A549 (cell line): Measurements from ENCODE around the gene OSBPL6. TPM values are rescaled to one million over a fixed set of nuclear protein-coding genes. Genes with fewer than 3 reads are reported as not detected.
A peak's percentile ranks its signal among the peaks of the same experiment; 100 is the strongest.

Experiments used
- BCL3 ChIP-seq: fragments of >200 bp; sonication (Bioruptor Twin); formaldehyde crosslinking; IDR thresholded peaks from 3 replicates; pipeline ENCODE4 v1.6.1; 2016
- CBX2 ChIP-seq: fragments of 200-600 bp; sonication (generic); IDR thresholded peaks from 2 replicates; pipeline ENCODE4 v1.6.1; 2016; ENCODE audit warnings: low read depth, mild to moderate bottlenecking, borderline replicate concordance
- CHD4 ChIP-seq: fragments of 200-600 bp; sonication (generic); IDR thresholded peaks from 2 replicates; pipeline ENCODE4 v1.6.1; 2016; ENCODE audit warnings: antibody characterized with exemption, mild to moderate bottlenecking, borderline replicate concordance
- E2F6 ChIP-seq: IDR thresholded peaks from 2 replicates; pipeline ENCODE4 v1.6.1; 2012; ENCODE audit warnings: low read depth, borderline replicate concordance
- EHF ChIP-seq: fragments of 250-450 bp; sonication (Bioruptor Pico); IDR thresholded peaks from 2 replicates; pipeline ENCODE4 v1.5.0; 2020; ENCODE audit warnings: mild to moderate bottlenecking
- ESRRA ChIP-seq: fragments of 150-350 bp; IDR thresholded peaks from 2 replicates; pipeline ENCODE4 v1.6.1; 2014; ENCODE audit warnings: mild to moderate bottlenecking, low read length, borderline replicate concordance
- FOSB ChIP-seq: fragments of 250-450 bp; sonication (Bioruptor Pico); IDR thresholded peaks from 2 replicates; pipeline ENCODE4 v1.5.0; 2020; ENCODE audit warnings: mild to moderate bottlenecking, moderate library complexity
- HDAC2 ChIP-seq: fragments of 200-600 bp; sonication (generic); IDR thresholded peaks from 2 replicates; pipeline ENCODE4 v1.6.1; 2016
- HEYL ChIP-seq: fragments of 250-450 bp; sonication (Bioruptor Pico); IDR thresholded peaks from 2 replicates; pipeline ENCODE4 v1.8.0; 2021; ENCODE audit warnings: mild to moderate bottlenecking, moderate library complexity
- HOXA7 ChIP-seq: fragments of 250-450 bp; sonication (Bioruptor Pico); IDR thresholded peaks from 2 replicates; pipeline ENCODE4 v1.5.0; 2020; ENCODE audit warnings: mild to moderate bottlenecking, moderate library complexity
- MAFK ChIP-seq: fragments of 450-650 bp; IDR thresholded peaks from 2 replicates; pipeline ENCODE4 v1.6.1; 2014; ENCODE audit not compliant: partially characterized antibody
- MAZ ChIP-seq: fragments of 150-350 bp; IDR thresholded peaks from 2 replicates; pipeline ENCODE4 v1.6.1; 2014; ENCODE audit warnings: antibody characterized with exemption, low read depth, low read length, borderline replicate concordance
- NFE2L2 ChIP-seq: fragments of 150-350 bp; conservative IDR thresholded peaks from 2 replicates; pipeline ENCODE4 v1.6.1; 2014; ENCODE audit warnings: low read length
- PHF8 ChIP-seq: fragments of 200-600 bp; sonication (generic); IDR thresholded peaks from 2 replicates; pipeline ENCODE4 v1.6.1; 2016; ENCODE audit warnings: low read depth, mild to moderate bottlenecking, antibody characterized with exemption, moderate library complexity, borderline replicate concordance
- POLR2A ChIP-seq: IDR thresholded peaks from 2 replicates; pipeline ENCODE4 v1.6.1; 2012; ENCODE audit warnings: mild to moderate bottlenecking, low read length
- POLR2AphosphoS2 ChIP-seq: conservative IDR thresholded peaks from 2 replicates; pipeline ENCODE4 v1.6.1; 2012; ENCODE audit warnings: low read length, improper control_type of control experiment, inconsistent platforms
- RAD21 ChIP-seq, 2 experiments: fragments of >200 bp in 1 of 2; sonication (Bioruptor Twin) in 1 of 2; formaldehyde crosslinking in 1 of 2; IDR thresholded peaks in 1 of 2; conservative IDR thresholded peaks in 1 of 2; 2 replicates in 1 of 2; 3 replicates in 1 of 2; pipeline ENCODE4 v1.6.1; 2012 to 2018; ENCODE audit warnings: inconsistent platforms in 1 of 2
- RARB ChIP-seq: fragments of 250-450 bp; sonication (Bioruptor Pico); IDR thresholded peaks from 2 replicates; pipeline ENCODE4 v1.8.0; 2021; ENCODE audit warnings: mild to moderate bottlenecking, moderate library complexity
- RCOR1 ChIP-seq: fragments of 150-350 bp; IDR thresholded peaks from 2 replicates; pipeline ENCODE4 v1.6.1; 2014; ENCODE audit warnings: antibody characterized with exemption, low read length, low read depth
- REST ChIP-seq: fragments of 200-600 bp; sonication (generic); IDR thresholded peaks from 2 replicates; pipeline ENCODE4 v1.6.1; 2016; ENCODE audit warnings: antibody characterized with exemption, mild to moderate bottlenecking, moderate library complexity
- RFX5 ChIP-seq: fragments of 450-650 bp; IDR thresholded peaks from 2 replicates; pipeline ENCODE4 v1.7.1; 2014; ENCODE audit warnings: antibody characterized with exemption, mild to moderate bottlenecking, moderate library complexity
- RNF2 ChIP-seq: fragments of 200-600 bp; sonication (generic); IDR thresholded peaks from 2 replicates; pipeline ENCODE4 v1.6.1; 2016; ENCODE audit warnings: low read depth, mild to moderate bottlenecking, antibody characterized with exemption, moderate library complexity, borderline replicate concordance
- SMC3 ChIP-seq: fragments of >200 bp; sonication (Bioruptor Twin); formaldehyde crosslinking; IDR thresholded peaks from 3 replicates; pipeline ENCODE4 v1.6.1; 2018; ENCODE audit warnings: inconsistent platforms
- SREBF2 ChIP-seq: fragments of 450-650 bp; IDR thresholded peaks from 2 replicates; pipeline ENCODE4 v1.6.1; 2014; ENCODE audit warnings: mild to moderate bottlenecking, moderate library complexity
- ZC3H11A ChIP-seq: fragments of 450-650 bp; IDR thresholded peaks from 2 replicates; pipeline ENCODE4 v1.6.1; 2014; ENCODE audit warnings: antibody characterized with exemption, mild to moderate bottlenecking
- ZSCAN20 ChIP-seq: fragments of 250-450 bp; sonication (Bioruptor Pico); IDR thresholded peaks from 2 replicates; pipeline ENCODE4 v1.8.0; 2022; ENCODE audit warnings: mild to moderate bottlenecking, moderate library complexity
- polyA plus RNA-seq, 4 experiments: library from polyadenylated mRNA; depleted of rRNA in 3 of 4; stranded (reverse); fragments of >200 nt; fragmentation: RNase III in 1 of 4; extraction: RNeasy Plus Mini Kit Qiagen cat#74134 plus additional on column Dnase treatment in 1 of 4; gene quantifications; 2 replicates in 3 of 4; 3 replicates in 1 of 4; pipeline ENCODE4 v1.2.3, GENCODE V29; 2011 to 2017
- TF ChIP-seq, protein P1 (sequence below): fragments of >200 bp; sonication (Bioruptor Twin); formaldehyde crosslinking; IDR thresholded peaks from 2 replicates; pipeline ENCODE4 v1.6.1; 2016
- TF ChIP-seq, protein P2 (sequence below): fragments of 250-450 bp; sonication (Bioruptor Pico); IDR thresholded peaks from 2 replicates; pipeline ENCODE4 v1.5.0; 2021; ENCODE audit warnings: mild to moderate bottlenecking, moderate library complexity, borderline replicate concordance

Gene OSBPL6
- polyA plus RNA-seq, 2 of the 4 experiments (the other 2 are of a cell fraction), result 2.9 to 8.2 TPM

GRCh38 chr2:178414266-178415247 lies 220.2 kb downstream of the OSBPL6 start (continued):
- TF ChIP-seq BCL3 (no peak), RCOR1 (no peak), HEYL (CRISPR knock-in tag) (no peak), REST (no peak), PHF8 (no peak), CBX2 (no peak), HOXA7 (CRISPR knock-in tag) (no peak), E2F6 (peak; percentile 55; the same call in 1 of the 2 replicates), SMC3 (peak; percentile 83), FOSB (CRISPR knock-in tag) (no peak), MAZ (no peak), MAFK (no peak), RAD21 (conservative IDR thresholded peaks at IDR 0.05 in 1 of 2, IDR thresholded peaks at IDR 0.05 in 1 of 2) (peak; percentile 75 to 78), ZSCAN20 (no peak), POLR2AphosphoS2 (no peak), ESRRA (no peak), EHF (no peak), SREBF2 (no peak), RARB (CRISPR knock-in tag) (no peak), HDAC2 (no peak), POLR2A (peak; percentile 47), CHD4 (no peak), RNF2 (no peak), ZC3H11A (no peak), RFX5 (no peak), NFE2L2 (no peak)
- TF ChIP-seq, protein P1, sequence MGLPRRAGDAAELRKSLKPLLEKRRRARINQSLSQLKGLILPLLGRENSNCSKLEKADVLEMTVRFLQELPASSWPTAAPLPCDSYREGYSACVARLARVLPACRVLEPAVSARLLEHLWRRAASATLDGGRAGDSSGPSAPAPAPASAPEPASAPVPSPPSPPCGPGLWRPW, result no peak
- TF ChIP-seq, protein P2, sequence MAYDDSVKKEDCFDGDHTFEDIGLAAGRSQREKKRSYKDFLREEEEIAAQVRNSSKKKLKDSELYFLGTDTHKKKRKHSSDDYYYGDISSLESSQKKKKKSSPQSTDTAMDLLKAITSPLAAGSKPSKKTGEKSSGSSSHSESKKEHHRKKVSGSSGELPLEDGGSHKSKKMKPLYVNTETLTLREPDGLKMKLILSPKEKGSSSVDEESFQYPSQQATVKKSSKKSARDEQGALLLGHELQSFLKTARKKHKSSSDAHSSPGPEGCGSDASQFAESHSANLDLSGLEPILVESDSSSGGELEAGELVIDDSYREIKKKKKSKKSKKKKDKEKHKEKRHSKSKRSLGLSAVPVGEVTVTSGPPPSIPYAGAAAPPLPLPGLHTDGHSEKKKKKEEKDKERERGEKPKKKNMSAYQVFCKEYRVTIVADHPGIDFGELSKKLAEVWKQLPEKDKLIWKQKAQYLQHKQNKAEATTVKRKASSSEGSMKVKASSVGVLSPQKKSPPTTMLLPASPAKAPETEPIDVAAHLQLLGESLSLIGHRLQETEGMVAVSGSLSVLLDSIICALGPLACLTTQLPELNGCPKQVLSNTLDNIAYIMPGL, result no peak
